ENCODE measurements around the gene GRAMD1B. TPM values are rescaled to one million over a fixed set of nuclear protein-coding genes. Genes with fewer than 3 reads are reported as not detected.

GRAMD1B gene
- total RNA-seq, 6 donors from 2014 or later: 5.8 to 132 (median 10.1) TPM

DNA sequence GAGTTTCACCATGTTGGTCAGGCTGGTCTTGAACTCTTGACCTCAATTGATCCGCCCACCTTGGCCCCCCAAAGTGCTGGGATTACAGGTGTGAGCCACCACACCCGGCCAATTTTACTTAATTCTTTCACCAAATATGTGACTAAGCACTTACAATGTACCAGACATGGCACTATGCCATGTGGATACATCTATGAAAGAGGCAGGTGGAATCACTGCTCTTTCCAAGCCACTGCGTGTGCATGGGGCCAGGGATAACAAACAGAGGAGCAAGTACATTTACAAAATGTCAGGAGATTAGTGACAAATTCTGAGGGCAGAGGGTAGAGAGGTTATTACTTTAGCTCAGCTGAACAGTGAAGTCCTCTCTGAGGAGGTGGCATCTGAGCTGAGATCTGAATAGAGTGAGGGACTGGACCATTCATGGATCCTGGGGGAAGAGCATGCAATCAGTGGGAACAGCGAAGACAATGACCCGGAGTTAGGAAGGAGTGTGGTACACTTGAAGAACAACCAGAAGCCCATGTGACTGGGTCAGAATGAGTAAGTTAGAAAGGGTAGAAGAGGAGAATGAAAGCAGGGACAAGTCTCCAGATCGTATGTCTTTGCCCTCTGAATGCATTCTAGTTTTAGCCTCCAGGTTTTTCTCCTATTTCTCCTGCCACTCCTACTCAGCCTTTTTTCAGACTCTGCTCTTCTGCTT is 38.3 kb upstream of the GRAMD1B start:
- TF ChIP-seq, protein P1, sequence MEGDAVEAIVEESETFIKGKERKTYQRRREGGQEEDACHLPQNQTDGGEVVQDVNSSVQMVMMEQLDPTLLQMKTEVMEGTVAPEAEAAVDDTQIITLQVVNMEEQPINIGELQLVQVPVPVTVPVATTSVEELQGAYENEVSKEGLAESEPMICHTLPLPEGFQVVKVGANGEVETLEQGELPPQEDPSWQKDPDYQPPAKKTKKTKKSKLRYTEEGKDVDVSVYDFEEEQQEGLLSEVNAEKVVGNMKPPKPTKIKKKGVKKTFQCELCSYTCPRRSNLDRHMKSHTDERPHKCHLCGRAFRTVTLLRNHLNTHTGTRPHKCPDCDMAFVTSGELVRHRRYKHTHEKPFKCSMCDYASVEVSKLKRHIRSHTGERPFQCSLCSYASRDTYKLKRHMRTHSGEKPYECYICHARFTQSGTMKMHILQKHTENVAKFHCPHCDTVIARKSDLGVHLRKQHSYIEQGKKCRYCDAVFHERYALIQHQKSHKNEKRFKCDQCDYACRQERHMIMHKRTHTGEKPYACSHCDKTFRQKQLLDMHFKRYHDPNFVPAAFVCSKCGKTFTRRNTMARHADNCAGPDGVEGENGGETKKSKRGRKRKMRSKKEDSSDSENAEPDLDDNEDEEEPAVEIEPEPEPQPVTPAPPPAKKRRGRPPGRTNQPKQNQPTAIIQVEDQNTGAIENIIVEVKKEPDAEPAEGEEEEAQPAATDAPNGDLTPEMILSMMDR (IDR thresholded peaks at IDR 0.05): no peak
- TF ChIP-seq POLR2A (IDR thresholded peaks at IDR 0.05) (no peak), POLR2AphosphoS5 (IDR thresholded peaks at IDR 0.05) (no peak), EP300 (IDR thresholded peaks at IDR 0.05) (no peak)
- H3K27ac ChIP-seq: no peak overlapping the region
- 86 to 91% methylated on average over 6 of the region's 6 CpGs for WGBS, 2 donors
- no peaks in the 10 kb centered on the region for H3K27me3 ChIP-seq
- ATAC-seq (ENCODE audit: low FRiP score in 2 of 2): no peak
- H3K4me1 ChIP-seq: no peaks in the 10 kb centered on the region
- H3K9me3 ChIP-seq: no peaks in the 10 kb centered on the region
- H3K36me3 ChIP-seq: no peaks in the 10 kb centered on the region
- no peak for DNase-seq
- no peak overlapping the region for H3K4me3 ChIP-seq

DNA sequence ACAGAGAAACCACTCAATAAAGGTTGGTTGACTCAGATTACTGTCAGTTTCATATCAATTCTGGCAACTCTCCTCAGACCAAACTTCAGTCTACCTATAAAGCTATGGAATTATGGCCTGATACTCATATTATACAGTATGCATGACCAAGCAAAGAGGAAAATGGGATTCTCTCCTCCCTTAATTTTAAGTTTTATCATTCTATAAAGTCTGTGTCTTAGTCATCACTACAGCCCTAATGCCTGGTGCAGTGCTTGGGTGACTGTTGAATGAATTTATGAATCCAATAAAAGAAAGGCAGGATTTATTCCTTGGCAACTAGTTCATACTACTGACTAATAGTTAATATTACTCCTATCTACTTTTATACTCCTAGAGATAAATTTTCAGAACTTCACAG is 37.6 kb upstream of the GRAMD1B start:
- Histone ChIP-seq H3K27me3 (no peaks in the 10 kb centered on the region), H3K27ac (no peak overlapping the region), H3K36me3 (no peaks in the 10 kb centered on the region), H3K9me3 (no peaks in the 10 kb centered on the region), H3K4me3 (no peak overlapping the region), H3K4me1 (no peaks in the 10 kb centered on the region)
- TF ChIP-seq POLR2AphosphoS5 (IDR thresholded peaks at IDR 0.05) (no peak), EP300 (IDR thresholded peaks at IDR 0.05) (no peak), POLR2A (IDR thresholded peaks at IDR 0.05) (no peak)
- TF ChIP-seq, protein P1 (IDR thresholded peaks at IDR 0.05): no peak
- no peak for DNase-seq
- ATAC-seq (ENCODE audit: low FRiP score in 2 of 2): no peak

DNA sequence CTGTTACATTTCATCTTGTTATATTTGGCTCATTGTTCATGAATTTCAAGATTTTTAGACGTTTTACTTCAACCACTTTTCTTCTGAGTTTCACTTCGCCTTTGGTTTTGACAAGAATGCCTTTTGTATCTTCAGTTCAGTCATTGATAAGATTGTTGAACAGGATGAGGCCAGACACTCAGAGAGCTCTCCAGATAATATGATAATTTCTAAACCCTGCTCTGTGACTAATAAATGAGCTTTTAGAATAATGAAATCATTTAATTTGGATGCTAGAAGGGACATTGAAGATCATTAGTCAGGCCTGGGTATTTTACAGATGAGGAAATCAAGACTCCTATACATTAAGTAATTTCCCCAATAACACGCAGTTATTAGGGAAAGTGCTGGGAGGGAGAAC is 37.2 kb upstream of the GRAMD1B start:
- Histone ChIP-seq H3K27me3 (no peaks in the 10 kb centered on the region), H3K9me3 (no peaks in the 10 kb centered on the region), H3K36me3 (no peaks in the 10 kb centered on the region), H3K4me1 (no peaks in the 10 kb centered on the region), H3K4me3 (no peak overlapping the region), H3K27ac (no peak overlapping the region)
- no peak for ATAC-seq (ENCODE audit: low FRiP score in 2 of 2)
- 62 to 64% methylated on average over 3 of the region's 3 CpGs for WGBS, 2 donors
- no peak for DNase-seq
- TF ChIP-seq POLR2AphosphoS5 (IDR thresholded peaks at IDR 0.05) (no peak), EP300 (IDR thresholded peaks at IDR 0.05) (no peak), POLR2A (IDR thresholded peaks at IDR 0.05) (no peak)
- TF ChIP-seq, protein P1 (IDR thresholded peaks at IDR 0.05): no peak

DNA sequence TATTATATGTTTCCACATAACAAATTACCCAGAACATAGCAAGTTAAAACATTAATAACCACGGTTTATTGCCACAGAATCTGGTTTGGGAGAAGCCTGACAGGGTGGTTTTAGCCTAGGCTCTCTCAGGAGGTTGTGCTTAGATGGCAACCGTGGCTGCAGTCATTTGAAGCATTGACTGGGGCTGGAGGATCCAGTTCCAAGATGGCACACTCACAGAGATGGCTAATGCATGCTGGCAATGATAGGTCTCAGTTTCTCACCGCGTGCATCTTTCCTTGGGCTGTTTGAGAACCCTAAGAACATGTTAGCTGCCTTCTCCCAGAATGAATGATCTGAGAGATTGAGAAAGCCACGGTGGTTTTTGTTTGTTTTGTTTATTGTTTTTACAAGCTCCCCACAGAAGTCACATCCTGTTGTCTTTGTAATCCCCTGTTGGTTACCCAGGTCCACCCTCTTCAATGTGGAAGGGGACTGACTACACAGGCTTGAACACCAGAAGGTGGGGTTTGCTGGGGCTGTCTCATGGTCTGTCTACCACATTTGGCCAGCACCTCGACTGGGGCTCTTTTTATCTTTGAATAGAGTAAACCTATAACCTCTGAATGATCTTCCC is 36.6 kb upstream of the GRAMD1B start:
- no peak for DNase-seq
- no peaks in the 10 kb centered on the region for H3K4me1 ChIP-seq
- ATAC-seq (ENCODE audit: low FRiP score in 2 of 2): no peak
- 57 to 72% methylated on average over 6 of the region's 6 CpGs for WGBS, 2 donors
- H3K9me3 ChIP-seq: no peaks in the 10 kb centered on the region
- no peaks in the 10 kb centered on the region for H3K27me3 ChIP-seq
- no peak overlapping the region for H3K27ac ChIP-seq
- no peaks in the 10 kb centered on the region for H3K36me3 ChIP-seq
- TF ChIP-seq POLR2AphosphoS5 (IDR thresholded peaks at IDR 0.05) (no peak), EP300 (IDR thresholded peaks at IDR 0.05) (no peak), POLR2A (IDR thresholded peaks at IDR 0.05) (no peak)
- TF ChIP-seq, protein P1 (IDR thresholded peaks at IDR 0.05): no peak
- no peak overlapping the region for H3K4me3 ChIP-seq

DNA sequence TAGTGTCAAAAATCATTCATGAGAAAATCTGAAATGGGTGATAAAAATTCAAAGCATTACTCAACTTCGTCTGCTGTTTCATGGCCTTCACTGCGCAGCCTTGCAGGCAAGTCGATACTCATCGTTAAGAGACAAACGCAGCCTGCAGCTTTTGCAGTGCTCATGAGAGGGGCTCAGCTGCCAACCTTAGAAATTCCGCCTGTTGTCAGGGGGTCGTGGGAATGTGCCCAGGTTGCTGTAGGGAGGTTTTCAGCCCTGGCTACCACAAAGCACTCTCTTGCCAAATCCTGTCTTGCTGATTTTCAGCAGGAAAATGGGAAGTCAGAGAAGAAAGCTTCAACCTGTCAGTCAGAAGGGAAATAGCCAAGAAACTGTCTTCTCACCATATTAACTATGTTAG is 25.4 kb upstream of the GRAMD1B start:
- DNase-seq: no peak
- WGBS, 2 donors: 62 to 89% methylated on average over 7 of the region's 7 CpGs
- Histone ChIP-seq H3K27ac (no peak overlapping the region), H3K9me3 (no peaks in the 10 kb centered on the region), H3K4me3 (no peak overlapping the region), H3K36me3 (no peaks in the 10 kb centered on the region), H3K27me3 (no peaks in the 10 kb centered on the region), H3K4me1 (peaks cover 4 to 9% (median 8%) of the 10 kb centered on the region in 4 donors)
- ATAC-seq (ENCODE audit: low FRiP score in 2 of 2): no peak
- TF ChIP-seq EP300 (IDR thresholded peaks at IDR 0.05) (no peak), POLR2AphosphoS5 (IDR thresholded peaks at IDR 0.05) (no peak), POLR2A (IDR thresholded peaks at IDR 0.05) (no peak)
- TF ChIP-seq, protein P1 (IDR thresholded peaks at IDR 0.05): no peak
